Activated naive CD8-positive, alpha-beta T cell treated with anti-CD3 and anti-CD28 coated beads, Interleukin-2, amount 50 U/mL, for 24 hours (primary cell): ENCODE measurements around the gene MRM3.
"Not testable (repeated sequence)": the region's sequence is repeated elsewhere in the genome, so short reads cannot be mapped to it uniquely, and the experiment has no call there.

Source experiments
- ATAC-seq: fragments of 150-1000 bp; cut with Tn5 transposase; one replicate; pipeline ENCODE4 v1.10.0; 2021
- DNase-seq: peaks from one replicate; pipeline ENCODE4 v3.0.0; 2021
- H3K27ac Mint-ChIP-seq: one replicate; pipeline ENCODE4 v1.8.0; 2021; ENCODE audit warnings: mild to moderate bottlenecking, mixed read lengths
- H3K27me3 Mint-ChIP-seq: one replicate; pipeline ENCODE4 v1.8.0; 2021; ENCODE audit warnings: mixed read lengths
- H3K36me3 Mint-ChIP-seq: one replicate; pipeline ENCODE4 v1.8.0; 2021; ENCODE audit warnings: low read depth, mixed read lengths
- H3K4me1 Mint-ChIP-seq: one replicate; pipeline ENCODE4 v1.8.0; 2021; ENCODE audit warnings: mixed read lengths
- H3K4me3 Mint-ChIP-seq: one replicate; pipeline ENCODE4 v1.8.0; 2021; ENCODE audit warnings: mild to moderate bottlenecking, moderate library complexity, mixed read lengths
- H3K9me3 Mint-ChIP-seq: one replicate; pipeline ENCODE4 v1.8.0; 2021; ENCODE audit warnings: mixed read lengths

Gene MRM3

GRCh38 chr17:781805-782731, at the start of gene MRM3, which contains the start of gene GLOD4:
MRM3 (plus strand) TSS chr17:782353; CDS start chr17:782379, 26 bp downstream.
GLOD4 (minus strand) TSS chr17:782280; CDS start chr17:782255, 25 bp downstream.
- Mint-ChIP-seq H3K27me3 (no peaks in the 10 kb centered on the region), H3K9me3 (no peaks in the 10 kb centered on the region), H3K27ac (peak within 1 kb of the TSS; percentile 97), H3K36me3 (peaks cover 35% of the 10 kb centered on the region), H3K4me3 (peak within 1 kb of the TSS; percentile 97), H3K4me1 (peaks cover 45% of the 10 kb centered on the region)
- ATAC-seq (peak; percentile 94), DNase-seq (peak; percentile 96)

DNA sequence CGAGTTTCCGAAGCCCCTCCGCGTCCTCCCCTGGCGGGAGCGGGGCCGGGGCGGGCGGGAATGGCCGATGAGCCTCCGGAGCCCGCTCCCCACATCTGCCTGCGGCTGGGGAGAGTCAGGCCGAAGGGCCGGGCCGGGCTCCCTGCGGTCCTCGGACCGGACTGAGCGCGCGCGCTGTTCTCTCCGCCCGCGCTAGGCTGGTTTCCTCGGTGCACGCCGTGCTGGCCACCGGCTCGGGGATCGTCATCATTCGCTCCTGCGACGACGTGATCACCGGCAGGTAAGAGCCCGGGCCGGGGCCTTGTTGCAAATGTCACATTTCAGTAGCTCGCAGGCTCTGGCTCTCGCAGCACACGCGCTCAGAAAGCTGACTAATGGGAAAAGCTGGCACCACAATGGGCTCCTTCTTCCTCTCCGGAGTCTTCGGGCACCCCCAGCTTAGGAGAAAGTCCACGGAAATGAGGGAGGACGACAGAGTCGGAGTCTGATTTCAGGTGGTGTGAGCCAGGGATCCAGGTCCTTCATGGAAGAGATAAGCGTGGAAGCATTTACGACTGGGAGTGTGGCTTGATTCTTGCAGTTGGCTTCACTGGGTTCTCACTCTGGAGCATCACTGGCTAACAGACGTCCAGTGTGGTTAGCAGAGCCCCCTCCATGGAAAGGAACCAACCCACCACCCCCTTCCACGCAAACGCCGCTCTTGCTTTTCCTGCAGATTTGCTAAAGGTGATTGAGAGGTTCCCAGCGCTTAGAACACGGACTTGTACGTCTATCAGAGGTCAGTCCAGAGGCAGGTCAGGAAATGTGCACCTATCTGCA, 49.0 kb upstream of the MRM3 start:
- DNase-seq (peak; percentile 78), ATAC-seq (peak; percentile 45)

GRCh38 chr17:733743-734142, 48.4 kb upstream of the MRM3 start:
- no peak for DNase-seq
- ATAC-seq: no peak
- H3K27me3 Mint-ChIP-seq: peaks cover 3% of the 10 kb centered on the region
- peaks cover 37% of the 10 kb centered on the region for H3K4me1 Mint-ChIP-seq
- peak overlapping the region; percentile 90 for H3K4me3 Mint-ChIP-seq
- no peaks in the 10 kb centered on the region for H3K9me3 Mint-ChIP-seq
- peaks cover 39% of the 10 kb centered on the region for H3K36me3 Mint-ChIP-seq
- peak overlapping the region; percentile 91 for H3K27ac Mint-ChIP-seq

More for the DNA sequence above, 49.0 kb upstream of the MRM3 start:
- Mint-ChIP-seq H3K27ac (peak overlapping the region; percentile 91), H3K4me1 (peaks cover 39% of the 10 kb centered on the region), H3K4me3 (peak overlapping the region; percentile 90), H3K27me3 (peaks cover 3% of the 10 kb centered on the region), H3K36me3 (peaks cover 34% of the 10 kb centered on the region), H3K9me3 (no peaks in the 10 kb centered on the region)

- Mint-ChIP-seq H3K27me3 (no peaks in the 10 kb centered on the region), H3K4me3 (no peak overlapping the region), H3K36me3 (peaks cover 56% of the 10 kb centered on the region), H3K4me1 (peaks cover 42% of the 10 kb centered on the region), H3K27ac (no peak overlapping the region), H3K9me3 (no peaks in the 10 kb centered on the region)
- DNase-seq (no peak), ATAC-seq (no peak)
Measured at GRCh38 chr17:737561-738113, 44.5 kb upstream of the MRM3 start.

DNA sequence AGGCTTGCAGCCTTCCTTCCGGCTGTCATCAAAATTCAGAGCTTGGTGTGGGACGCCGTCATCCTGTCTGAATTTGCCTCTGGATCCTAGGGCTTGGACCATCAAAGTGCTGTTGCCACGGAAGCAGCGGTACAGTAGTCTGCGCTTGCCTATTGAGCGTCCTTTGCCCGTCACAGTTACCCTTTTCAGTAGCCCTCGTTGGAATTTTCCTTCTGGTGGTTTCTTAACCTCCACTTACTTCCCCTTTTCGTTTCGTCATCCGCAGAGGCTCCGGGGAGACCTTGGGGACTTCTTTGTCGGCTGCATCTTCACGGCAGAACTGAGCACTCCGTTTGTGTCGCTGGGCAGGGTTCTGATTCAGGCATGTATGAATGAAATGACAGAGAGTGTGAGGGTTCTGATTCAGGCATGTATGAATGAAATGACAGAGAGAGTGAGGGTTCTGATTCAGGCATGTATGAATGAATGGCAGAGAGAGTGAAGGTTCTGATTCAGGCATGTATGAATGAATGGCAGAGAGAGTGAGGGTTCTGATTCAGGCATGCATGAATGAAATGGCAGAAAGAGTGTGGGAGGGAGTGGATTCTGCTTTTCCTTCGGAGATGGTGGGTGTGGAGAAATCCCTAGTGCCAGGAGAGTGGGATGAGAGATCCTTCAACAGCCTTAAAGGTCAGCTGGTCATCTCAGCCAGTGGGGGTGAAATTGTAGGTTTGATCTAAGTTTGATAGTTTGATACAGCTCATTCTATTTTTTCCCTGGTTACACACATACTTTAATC, 41.7 kb upstream of the MRM3 start:
- H3K9me3 Mint-ChIP-seq: no peaks in the 10 kb centered on the region
- H3K4me1 Mint-ChIP-seq: peaks cover 29% of the 10 kb centered on the region
- ATAC-seq: peak; percentile 81
- no peaks in the 10 kb centered on the region for H3K27me3 Mint-ChIP-seq
- H3K27ac Mint-ChIP-seq: peak overlapping the region; percentile 80
- H3K36me3 Mint-ChIP-seq: peaks cover 59% of the 10 kb centered on the region
- peak; percentile 43 for DNase-seq
- H3K4me3 Mint-ChIP-seq: peak overlapping the region; percentile 5

- no peaks in the 10 kb centered on the region for H3K27me3 Mint-ChIP-seq
- no peak for DNase-seq
- H3K4me1 Mint-ChIP-seq: peaks cover 26% of the 10 kb centered on the region
- H3K9me3 Mint-ChIP-seq: no peaks in the 10 kb centered on the region
- H3K36me3 Mint-ChIP-seq: peaks cover 58% of the 10 kb centered on the region
- no peak overlapping the region for H3K4me3 Mint-ChIP-seq
- no peak for ATAC-seq
- no peak overlapping the region for H3K27ac Mint-ChIP-seq
Measured at GRCh38 chr17:742147-742793, 39.9 kb upstream of the MRM3 start.

GRCh38 chr17:743139-743538, 39.0 kb upstream of the MRM3 start:
- Mint-ChIP-seq H3K4me1 (peaks cover 26% of the 10 kb centered on the region), H3K27me3 (no peaks in the 10 kb centered on the region), H3K36me3 (peaks cover 59% of the 10 kb centered on the region), H3K9me3 (no peaks in the 10 kb centered on the region), H3K4me3 (no peak overlapping the region), H3K27ac (peak overlapping the region; percentile 37)
- ATAC-seq (no peak), DNase-seq (no peak)

- peaks cover 66% of the 10 kb centered on the region for H3K36me3 Mint-ChIP-seq
- ATAC-seq (no peak), DNase-seq (no peak)
- no peaks in the 10 kb centered on the region for H3K27me3 Mint-ChIP-seq
- H3K9me3 Mint-ChIP-seq: peaks cover 5% of the 10 kb centered on the region
- peaks cover 30% of the 10 kb centered on the region for H3K4me1 Mint-ChIP-seq
- no peak overlapping the region for H3K27ac Mint-ChIP-seq
- no peak overlapping the region for H3K4me3 Mint-ChIP-seq
Measured at GRCh38 chr17:744937-745336, 37.2 kb upstream of the MRM3 start.

- Mint-ChIP-seq H3K27me3 (no peaks in the 10 kb centered on the region), H3K27ac (no peak overlapping the region), H3K4me3 (no peak overlapping the region), H3K4me1 (peaks cover 30% of the 10 kb centered on the region), H3K36me3 (peaks cover 67% of the 10 kb centered on the region), H3K9me3 (peaks cover 5% of the 10 kb centered on the region)
- ATAC-seq (no peak), DNase-seq (no peak)
Measured at GRCh38 chr17:745406-745805, 36.7 kb upstream of the MRM3 start.

GRCh38 chr17:746181-746580, 36.0 kb upstream of the MRM3 start:
- H3K4me3 Mint-ChIP-seq: no peak overlapping the region
- peaks cover 5% of the 10 kb centered on the region for H3K9me3 Mint-ChIP-seq
- no peak overlapping the region for H3K27ac Mint-ChIP-seq
- ATAC-seq (no peak), DNase-seq (no peak)
- H3K27me3 Mint-ChIP-seq: no peaks in the 10 kb centered on the region
- H3K36me3 Mint-ChIP-seq: peaks cover 69% of the 10 kb centered on the region
- peaks cover 30% of the 10 kb centered on the region for H3K4me1 Mint-ChIP-seq

GRCh38 chr17:746783-747629, 35.1 kb upstream of the MRM3 start:
- Mint-ChIP-seq H3K36me3 (peaks cover 71% of the 10 kb centered on the region), H3K27ac (no peak overlapping the region), H3K4me3 (no peak overlapping the region), H3K4me1 (peaks cover 31% of the 10 kb centered on the region), H3K27me3 (no peaks in the 10 kb centered on the region), H3K9me3 (peaks cover 5% of the 10 kb centered on the region)
- no peak for ATAC-seq
- DNase-seq: no peak

DNA sequence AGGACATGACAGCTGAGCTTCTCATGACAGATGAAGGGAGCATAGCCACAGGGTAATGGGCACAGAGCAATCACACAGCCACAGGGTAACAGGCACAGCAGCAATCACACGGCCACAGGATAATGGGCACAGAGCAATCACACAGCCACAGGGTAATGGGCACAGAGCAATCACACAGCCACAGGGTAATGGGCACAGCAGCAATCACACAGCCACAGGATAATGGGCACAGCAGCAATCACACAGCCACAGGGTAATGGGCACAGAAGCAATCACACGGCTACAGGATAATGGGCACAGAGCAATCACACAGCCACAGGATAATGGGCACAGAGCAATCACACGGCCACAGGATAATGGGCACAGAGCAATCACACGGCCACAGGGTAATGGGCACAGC, 33.5 kb upstream of the MRM3 start:
- H3K4me1 Mint-ChIP-seq: peaks cover 35% of the 10 kb centered on the region
- H3K9me3 Mint-ChIP-seq, H3K27ac Mint-ChIP-seq, DNase-seq, ATAC-seq, H3K27me3 Mint-ChIP-seq, H3K4me3 Mint-ChIP-seq: not testable (repeated sequence)
- H3K36me3 Mint-ChIP-seq: peaks cover 56% of the 10 kb centered on the region

DNA sequence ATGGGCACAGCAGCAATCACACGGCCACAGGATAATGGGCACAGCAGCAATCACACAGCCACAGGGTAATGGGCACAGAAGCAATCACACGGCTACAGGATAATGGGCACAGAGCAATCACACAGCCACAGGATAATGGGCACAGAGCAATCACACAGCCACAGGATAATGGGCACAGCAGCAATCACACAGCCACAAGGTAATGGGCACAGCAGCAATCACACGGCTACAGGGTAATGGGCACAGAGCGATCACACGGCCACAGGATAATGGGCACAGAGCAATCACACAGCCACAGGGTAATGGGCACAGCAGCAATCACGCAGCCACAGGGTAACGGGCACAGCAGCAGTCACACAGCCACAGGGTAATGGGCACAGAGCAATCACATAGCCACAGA, 32.8 kb upstream of the MRM3 start:
- peaks cover 35% of the 10 kb centered on the region for H3K4me1 Mint-ChIP-seq
- DNase-seq, ATAC-seq, H3K27me3 Mint-ChIP-seq, H3K27ac Mint-ChIP-seq, H3K9me3 Mint-ChIP-seq: not testable (repeated sequence)
- H3K4me3 Mint-ChIP-seq: peak overlapping the region; percentile 99
- H3K36me3 Mint-ChIP-seq: peaks cover 48% of the 10 kb centered on the region
